HepG2 (cell line): ENCODE data around the gene AP1G1. TPM values are rescaled to one million over a fixed set of nuclear protein-coding genes. Genes with fewer than 3 reads are reported as not detected.

Experiments used
- ATAC-seq: fragments of 200-7000 bp; cut with Tn5 transposase; 3 replicates; pipeline ENCODE4 v1.9.1; 2020; ENCODE audit warnings: mild to moderate bottlenecking, moderate library complexity
- BruUV-seq: library from RNA; stranded (reverse); fragments of 400-500 nt; replicated peaks from 2 replicates; lab custom pipeline; 2021; lab: Mats Ljungman, UMichigan
- CTCF ChIA-PET: fragments of 300-600 bp; formaldehyde crosslinking; extraction: SDS; loops from one replicate; lab custom pipeline; 2021; ENCODE audit warnings: low total read pairs, inconsistent platforms, low intra/inter-chr PET ratio; lab: Yijun Ruan, JAX
- POLR2A ChIA-PET: fragments of 350-600 bp; sonication (Branson Sonifier 250); formaldehyde crosslinking; loops from one replicate; lab custom pipeline; 2020; ENCODE audit warnings: antibody characterized with exemption, inconsistent platforms; lab: Yijun Ruan, JAX
- DNase-seq: peaks from one replicate; pipeline ENCODE4 v3.0.0-alpha.2; 2015; ENCODE audit warnings: low spot score
- FAIRE-seq: peaks from 3 replicates; lab custom pipeline; 2011; peaks lifted over from hg19 to GRCh38; lab: Jason Lieb, UNC
- H2AFZ ChIP-seq: one replicate; pipeline ENCODE4 v1.6.1; 2011; ENCODE audit warnings: low read length, inconsistent platforms
- H3K27ac ChIP-seq: fragments of 300-600 bp; 3 replicates; pipeline ENCODE4 v1.8.0; 2011; ENCODE audit warnings: mixed run types, mild to moderate bottlenecking, mixed read lengths, low read length, inconsistent platforms; ENCODE audit not compliant: insufficient read depth; ENCODE audit errors: extremely low read length
- H3K27me3 ChIP-seq, 2 experiments: fragments of 200-600 bp in 1 of 2; 2 replicates in 1 of 2; 3 replicates in 1 of 2; pipeline versions ENCODE4 v1.6.0 to v1.8.0; 2011; ENCODE audit warnings: low read length in 2 of 2, mild to moderate bottlenecking in 2 of 2, moderate library complexity in 2 of 2, inconsistent platforms in 1 of 2; ENCODE audit not compliant: insufficient read depth in 2 of 2, control insufficient read depth in 1 of 2
- H3K36me3 ChIP-seq, 2 experiments: fragments of 200-600 bp in 1 of 2; replicated peaks in 1 of 2; 2 replicates in 1 of 2; 3 replicates in 1 of 2; pipeline versions ENCODE4 v1.5.1 to v1.8.0; 2011; ENCODE audit warnings: low read length in 2 of 2, inconsistent platforms in 1 of 2; ENCODE audit not compliant: insufficient read depth in 2 of 2, control insufficient read depth in 1 of 2
- H3K4me1 ChIP-seq: 2 replicates; pipeline ENCODE4 v1.5.1; 2012; ENCODE audit warnings: low read length, inconsistent platforms; ENCODE audit not compliant: insufficient read depth
- H3K4me2 ChIP-seq: 2 replicates; pipeline ENCODE4 v1.6.0; 2011; ENCODE audit warnings: low read depth, low read length, inconsistent platforms
- H3K4me3 ChIP-seq, 3 experiments: fragments of 200-600 bp in 1 of 3; sonication (generic), shearing (Covaris generic) in 1 of 3; replicated peaks in 1 of 3; 2 replicates each; pipeline ENCODE4 v1.5.1; 2011 to 2016; ENCODE audit warnings: low read length in 3 of 3, inconsistent platforms in 2 of 3, low read depth in 2 of 3, mild to moderate bottlenecking in 2 of 3, control low read depth in 1 of 3, mixed read lengths in 1 of 3; ENCODE audit not compliant: insufficient read depth in 1 of 3
- H3K79me2 ChIP-seq: one replicate; pipeline ENCODE4 v1.6.1; 2011; ENCODE audit warnings: low read length, inconsistent platforms; ENCODE audit not compliant: insufficient read depth
- H3K9ac ChIP-seq: 2 replicates; pipeline ENCODE4 v1.6.0; 2011; ENCODE audit warnings: mild to moderate bottlenecking, low read depth, low read length, inconsistent platforms; ENCODE audit not compliant: insufficient read depth
- H3K9me3 ChIP-seq: 2 replicates; pipeline ENCODE4 v1.5.1; 2012; ENCODE audit warnings: mild to moderate bottlenecking, low read length
- H4K20me1 ChIP-seq: 2 replicates; pipeline ENCODE4 v1.6.0; 2011; ENCODE audit warnings: inconsistent platforms, mild to moderate bottlenecking, low read length, moderate library complexity; ENCODE audit not compliant: insufficient read depth
- AKNA ChIP-seq: sonication (generic); formaldehyde crosslinking; IDR thresholded peaks from 2 replicates; pipeline ENCODE4 v1.4.0; 2020; ENCODE audit warnings: missing genetic modification reagents, borderline replicate concordance
- DMTF1 ChIP-seq: sonication (generic); formaldehyde crosslinking; IDR thresholded peaks from 2 replicates; pipeline ENCODE4 v1.4.0; 2020; ENCODE audit warnings: mild to moderate bottlenecking, missing genetic modification reagents
- PRMT3 ChIP-seq: sonication (generic); formaldehyde crosslinking; IDR thresholded peaks from 2 replicates; pipeline ENCODE4 v1.8.1; 2022; ENCODE audit warnings: low read depth, mild to moderate bottlenecking, moderate library complexity, missing genetic modification reagents, borderline replicate concordance
- REL ChIP-seq: sonication (generic); formaldehyde crosslinking; conservative IDR thresholded peaks from 2 replicates; pipeline ENCODE4 v1.8.0; 2022; ENCODE audit warnings: mild to moderate bottlenecking, missing genetic modification reagents, moderate library complexity
- SIX1 ChIP-seq: sonication (generic); formaldehyde crosslinking; IDR thresholded peaks from 2 replicates; pipeline ENCODE4 v1.4.0; 2020; ENCODE audit warnings: missing genetic modification reagents, borderline replicate concordance
- ZNF589 ChIP-seq: sonication (generic); formaldehyde crosslinking; conservative IDR thresholded peaks from 2 replicates; pipeline ENCODE4 v1.8.0; 2022; ENCODE audit warnings: mild to moderate bottlenecking, moderate library complexity, missing genetic modification reagents
- ZSCAN30 ChIP-seq: sonication (generic); formaldehyde crosslinking; IDR thresholded peaks from 2 replicates; pipeline ENCODE4 v1.5.0; 2020; ENCODE audit warnings: mild to moderate bottlenecking, missing genetic modification reagents
- WGBS: methylation state at CpG from one replicate; pipeline ENCODE4 v1.1.6; 2017; ENCODE audit warnings: low lambda C conversion rate; 5-methylcytosine and 5-hydroxymethylcytosine counted together
- in situ Hi-C: cut with HindIII; loops from 2 replicates; pipeline ENCODE4 v1.10.0; 2017; ENCODE audit warnings: low pct_unique_long_range_greater_than_20kb; ENCODE audit not compliant: extremely low pct_ligation_motif_present
- intact Hi-C: fragments of 100-400 bp; cut with micrococcal nuclease; formaldehyde crosslinking; loops from one replicate; pipeline ENCODE4 v1.10.0; 2022; ENCODE audit not compliant: unreplicated experiment
- polyA plus RNA-seq, 8 experiments: library from polyadenylated mRNA; depleted of rRNA in 3 of 8; stranded (reverse) in 7 of 8; unstranded in 1 of 8; fragments of >200 nt; fragmentation: Illumina TruSeq in 4 of 8; extraction: Trizol in 4 of 8; gene quantifications; 2 replicates each; pipeline versions ENCODE4 v1.2.1 to v1.2.3, GENCODE V29; 2011 to 2016; ENCODE audit warnings: low read depth in 4 of 8, missing spikeins in 1 of 8, mixed read lengths in 1 of 8; ENCODE audit not compliant: insufficient read depth in 1 of 8
- total RNA-seq, 5 experiments: library from RNA; depleted of rRNA; stranded (reverse); fragments of >200 nt; fragmentation: Illumina TruSeq; extraction: Trizol; gene quantifications; 2 replicates each; pipeline ENCODE4 v1.2.3, GENCODE V29; 2016; ENCODE audit warnings: low read depth in 1 of 5
- TF ChIP-seq, protein P1 (sequence below), 2 experiments: sonication (generic) in 1 of 2; formaldehyde crosslinking in 1 of 2; IDR thresholded peaks; 2 replicates each; pipeline versions ENCODE4 v1.4.0 to v1.6.1; 2018 to 2020; ENCODE audit warnings: missing genetic modification reagents in 2 of 2, borderline replicate concordance in 1 of 2, low read depth in 1 of 2, mild to moderate bottlenecking in 1 of 2, missing biosample characterization in 1 of 2

The AP1G1 gene
- total and polyA plus RNA-seq, 2 of the 13 experiments (the other 11 are each of a cell fraction or from before 2014, with no cell fraction given), result 62.2 to 66.2 TPM

DNA sequence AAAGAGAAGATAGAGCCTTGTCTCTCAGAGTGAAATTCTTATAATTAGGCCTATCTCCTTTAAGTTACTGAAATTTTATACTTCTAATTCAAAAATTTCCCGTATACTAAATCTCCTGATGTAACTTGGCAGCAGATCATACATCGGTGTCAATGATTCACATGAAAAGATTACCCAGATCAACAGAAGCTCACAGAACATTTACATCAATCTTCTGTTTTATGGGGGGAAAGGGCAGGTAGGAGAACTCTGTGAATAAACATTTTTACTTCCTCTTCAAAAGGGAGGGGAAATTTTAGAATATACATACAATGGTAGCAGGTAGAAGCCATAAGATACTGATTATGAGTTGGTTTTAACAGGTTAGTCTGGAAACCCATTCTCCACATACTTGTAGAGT, 127.3 kb downstream of the AP1G1 start:
- intact Hi-C loops (no loop called here), in situ Hi-C loops (no loop called here)
- Histone ChIP-seq H3K36me3 (peaks cover 8 to 36% of the 10 kb centered on the region in 2 experiments), H3K79me2 (no peaks in the 10 kb centered on the region), H3K4me3 (no peak overlapping the region), H3K27me3 (no peaks in the 10 kb centered on the region), H3K9ac (no peak overlapping the region), H2AFZ (no peak overlapping the region), H3K27ac (no peak overlapping the region), H3K9me3 (no peaks in the 10 kb centered on the region), H4K20me1 (no peaks in the 10 kb centered on the region), H3K4me1 (no peaks in the 10 kb centered on the region), H3K4me2 (no peak overlapping the region)
- BruUV-seq, result no TSS peak
- no peak for ATAC-seq
- DNase-seq, result no peak
- no peak for FAIRE-seq
- 92% methylated on average over 2 of the region's 2 CpGs for WGBS
- CTCF ChIA-PET, result no interaction called here
- no peak for TF ChIP-seq PRMT3 (CRISPR knock-in tag)
- no peak for TF ChIP-seq ZNF589
- TF ChIP-seq REL (CRISPR knock-in tag), result no peak
- TF ChIP-seq SIX1 (CRISPR knock-in tag), result no peak
- no peak for TF ChIP-seq ZSCAN30 (CRISPR knock-in tag)
- TF ChIP-seq, protein P1, sequence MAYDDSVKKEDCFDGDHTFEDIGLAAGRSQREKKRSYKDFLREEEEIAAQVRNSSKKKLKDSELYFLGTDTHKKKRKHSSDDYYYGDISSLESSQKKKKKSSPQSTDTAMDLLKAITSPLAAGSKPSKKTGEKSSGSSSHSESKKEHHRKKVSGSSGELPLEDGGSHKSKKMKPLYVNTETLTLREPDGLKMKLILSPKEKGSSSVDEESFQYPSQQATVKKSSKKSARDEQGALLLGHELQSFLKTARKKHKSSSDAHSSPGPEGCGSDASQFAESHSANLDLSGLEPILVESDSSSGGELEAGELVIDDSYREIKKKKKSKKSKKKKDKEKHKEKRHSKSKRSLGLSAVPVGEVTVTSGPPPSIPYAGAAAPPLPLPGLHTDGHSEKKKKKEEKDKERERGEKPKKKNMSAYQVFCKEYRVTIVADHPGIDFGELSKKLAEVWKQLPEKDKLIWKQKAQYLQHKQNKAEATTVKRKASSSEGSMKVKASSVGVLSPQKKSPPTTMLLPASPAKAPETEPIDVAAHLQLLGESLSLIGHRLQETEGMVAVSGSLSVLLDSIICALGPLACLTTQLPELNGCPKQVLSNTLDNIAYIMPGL (CRISPR knock-in tag; IDR thresholded peaks at IDR 0.05; ENCODE audit: borderline replicate concordance in 1 of 2, low read depth in 1 of 2), result no peak
- no peak for TF ChIP-seq DMTF1 (CRISPR knock-in tag)
- no peak for TF ChIP-seq AKNA (CRISPR knock-in tag)
- POLR2A ChIA-PET, result no interaction called here
